Ovary (tissue), 3 donors: ENCODE measurements around the gene SFT2D2.

Experiments
- EP300 ChIP-seq: sonication (generic); formaldehyde crosslinking; IDR thresholded peaks from one replicate; pipeline ENCODE4 v1.6.1; 2017; ENCODE audit warnings: antibody characterized with exemption
- POLR2A ChIP-seq: fragments of 450-650 bp; IDR thresholded peaks from one replicate; pipeline ENCODE4 v1.6.1; 2017; ENCODE audit warnings: antibody characterized with exemption, mild to moderate bottlenecking, moderate library complexity
- TF ChIP-seq, protein P1 (sequence below), 3 donors: fragments of 450-650 bp in 2 of 3; fragments of 200-600 bp in 1 of 3; IDR thresholded peaks; one replicate each; pipeline versions ENCODE4 v1.5.1 to v1.8.0; 2016 to 2022; ENCODE audit warnings: antibody characterized with exemption in 3 of 3, mild to moderate bottlenecking in 1 of 3
- donor health status: DM: no; HTN: no; CAD: no.

GRCh38 chr1:168202941-168203654 is 22.7 kb upstream of the SFT2D2 start:
- TF ChIP-seq, protein P1, sequence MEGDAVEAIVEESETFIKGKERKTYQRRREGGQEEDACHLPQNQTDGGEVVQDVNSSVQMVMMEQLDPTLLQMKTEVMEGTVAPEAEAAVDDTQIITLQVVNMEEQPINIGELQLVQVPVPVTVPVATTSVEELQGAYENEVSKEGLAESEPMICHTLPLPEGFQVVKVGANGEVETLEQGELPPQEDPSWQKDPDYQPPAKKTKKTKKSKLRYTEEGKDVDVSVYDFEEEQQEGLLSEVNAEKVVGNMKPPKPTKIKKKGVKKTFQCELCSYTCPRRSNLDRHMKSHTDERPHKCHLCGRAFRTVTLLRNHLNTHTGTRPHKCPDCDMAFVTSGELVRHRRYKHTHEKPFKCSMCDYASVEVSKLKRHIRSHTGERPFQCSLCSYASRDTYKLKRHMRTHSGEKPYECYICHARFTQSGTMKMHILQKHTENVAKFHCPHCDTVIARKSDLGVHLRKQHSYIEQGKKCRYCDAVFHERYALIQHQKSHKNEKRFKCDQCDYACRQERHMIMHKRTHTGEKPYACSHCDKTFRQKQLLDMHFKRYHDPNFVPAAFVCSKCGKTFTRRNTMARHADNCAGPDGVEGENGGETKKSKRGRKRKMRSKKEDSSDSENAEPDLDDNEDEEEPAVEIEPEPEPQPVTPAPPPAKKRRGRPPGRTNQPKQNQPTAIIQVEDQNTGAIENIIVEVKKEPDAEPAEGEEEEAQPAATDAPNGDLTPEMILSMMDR (IDR thresholded peaks at IDR 0.05) = no peak
- TF ChIP-seq POLR2A = no peak
- no peak for TF ChIP-seq EP300
